Erythroblast (primary cell): ENCODE data around the gene HLCS.

ENCODE experiments used
- GATA1 ChIP-seq: IDR thresholded peaks from 2 replicates; pipeline ENCODE4 v1.6.1; 2011; ENCODE audit warnings: low read depth, mild to moderate bottlenecking, control low read depth, low read length, moderate library complexity
- POLR2A ChIP-seq: IDR thresholded peaks from 2 replicates; pipeline ENCODE4 v1.6.1; 2011; ENCODE audit warnings: mild to moderate bottlenecking, low read length

DNA sequence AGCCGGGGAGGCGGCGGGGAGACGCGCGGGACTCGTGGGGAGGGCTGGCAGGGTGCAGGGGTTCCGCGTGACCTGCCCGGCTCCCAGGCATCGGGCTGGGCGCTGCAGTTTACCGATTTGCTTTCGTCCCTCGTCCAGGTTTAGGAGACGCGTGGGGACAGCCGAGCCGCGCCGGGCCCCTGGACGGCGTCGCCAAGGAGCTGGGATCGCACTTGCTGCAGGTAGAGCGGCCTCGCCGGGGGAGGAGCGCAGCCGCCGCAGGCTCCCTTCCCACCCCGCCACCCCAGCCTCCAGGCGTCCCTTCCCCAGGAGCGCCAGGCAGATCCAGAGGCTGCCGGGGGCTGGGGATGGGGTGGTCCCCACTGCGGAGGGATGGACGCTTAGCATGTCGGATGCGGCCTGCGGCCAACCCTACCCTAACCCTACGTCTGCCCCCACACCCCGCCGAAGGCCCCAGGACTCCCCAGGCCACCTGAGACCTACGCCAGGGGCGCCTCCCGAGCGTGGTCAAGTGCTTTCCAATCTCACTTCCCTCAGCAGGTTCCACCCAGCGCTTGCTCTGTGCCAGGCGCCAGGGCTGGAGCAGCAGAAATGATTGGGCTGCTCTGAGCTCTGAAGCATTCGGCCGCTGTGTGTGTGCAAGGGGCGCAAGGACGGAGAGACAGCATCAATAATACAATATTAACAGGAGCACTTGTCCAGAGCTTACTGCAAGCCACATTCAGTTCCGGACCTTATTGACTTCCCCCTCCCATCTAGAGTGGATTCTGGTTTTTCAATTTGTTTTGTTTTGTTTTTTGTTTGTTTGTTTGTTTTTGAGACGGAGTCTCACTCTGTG is 257.2 kb downstream of the HLCS start:
- TF ChIP-seq POLR2A = no peak
- TF ChIP-seq GATA1 = no peak
